ENCODE measurements around the gene SDK1.

Gene SDK1

GRCh38 chr7:3893789-3894153 is 592.7 kb downstream of the SDK1 start:
- no peak for DNase-seq

- no peak for DNase-seq
Observed at GRCh38 chr7:3895341-3896116, 594.5 kb downstream of the SDK1 start.

- no peak for DNase-seq
Observed at GRCh38 chr7:3896169-3896765, 595.2 kb downstream of the SDK1 start.

GRCh38 chr7:3897430-3898372 is 596.6 kb downstream of the SDK1 start:
- no peak for DNase-seq

- DNase-seq, result no peak
Observed at GRCh38 chr7:3899559-3899991, 598.5 kb downstream of the SDK1 start.

- DNase-seq, result no peak
Observed at GRCh38 chr7:3908153-3908552, 607.1 kb downstream of the SDK1 start.

GRCh38 chr7:3909128-3909527 is 608.1 kb downstream of the SDK1 start:
- DNase-seq, result no peak

- DNase-seq, result no peak
Observed at GRCh38 chr7:3910054-3910453, 609.0 kb downstream of the SDK1 start.

- no peak for DNase-seq
Observed at GRCh38 chr7:3911685-3912084, 610.6 kb downstream of the SDK1 start.

GRCh38 chr7:3912291-3912690 is 611.2 kb downstream of the SDK1 start:
- DNase-seq, result no peak

- no peak for DNase-seq
Observed at GRCh38 chr7:3914051-3914775, 613.2 kb downstream of the SDK1 start.

- DNase-seq, result no peak
Observed at GRCh38 chr7:3915337-3915878, 614.4 kb downstream of the SDK1 start.

- no peak for DNase-seq
Observed at GRCh38 chr7:3916146-3916545, 615.1 kb downstream of the SDK1 start.

- no peak for DNase-seq
Observed at GRCh38 chr7:3917436-3917835, 616.4 kb downstream of the SDK1 start.

- DNase-seq, result no peak
Observed at GRCh38 chr7:3918576-3918975, 617.5 kb downstream of the SDK1 start.

GRCh38 chr7:3922175-3922635 is 621.2 kb downstream of the SDK1 start:
- DNase-seq, result peak; percentile 15

- no peak for DNase-seq
Observed at GRCh38 chr7:3923307-3923918, 622.4 kb downstream of the SDK1 start.

- no peak for DNase-seq
Observed at GRCh38 chr7:3924277-3924676, 623.2 kb downstream of the SDK1 start.

GRCh38 chr7:3927446-3928110 is 626.5 kb downstream of the SDK1 start:
- DNase-seq, result no peak

GRCh38 chr7:3928727-3929515 is 627.9 kb downstream of the SDK1 start:
- no peak for DNase-seq

GRCh38 chr7:3931843-3932242 is 630.8 kb downstream of the SDK1 start:
- no peak for DNase-seq

All from GOT3 (cell line).